Rectal smooth muscle tissue (tissue), 1 donor: ENCODE data around the gene EPHB3.

Source experiments
- H3K27ac ChIP-seq: one replicate; pipeline ENCODE4 v1.7.0; 2013; ENCODE audit warnings: low read depth, low read length, inconsistent platforms
- H3K27me3 ChIP-seq: one replicate; pipeline ENCODE4 v1.7.0; 2013; ENCODE audit warnings: low read length; ENCODE audit not compliant: control insufficient read depth, insufficient read depth
- H3K36me3 ChIP-seq: one replicate; pipeline ENCODE4 v1.7.0; 2013; ENCODE audit warnings: low read length; ENCODE audit not compliant: control insufficient read depth, insufficient read depth
- H3K4me1 ChIP-seq: one replicate; pipeline ENCODE4 v1.7.0; 2013; ENCODE audit warnings: low read length; ENCODE audit not compliant: control insufficient read depth, insufficient read depth
- H3K4me3 ChIP-seq: one replicate; pipeline ENCODE4 v1.7.0; 2013; ENCODE audit warnings: low read length
- H3K9ac ChIP-seq: one replicate; pipeline ENCODE4 v1.7.0; 2013; ENCODE audit warnings: low read length

EPHB3 gene

GRCh38 chr3:184592371-184593219 lies 31.0 kb downstream of the EPHB3 start:
- Histone ChIP-seq H3K4me3 (no peak overlapping the region), H3K27me3 (no peaks in the 10 kb centered on the region), H3K4me1 (peaks cover 4% of the 10 kb centered on the region), H3K9ac (no peak overlapping the region), H3K27ac (no peak overlapping the region), H3K36me3 (no peaks in the 10 kb centered on the region)

DNA sequence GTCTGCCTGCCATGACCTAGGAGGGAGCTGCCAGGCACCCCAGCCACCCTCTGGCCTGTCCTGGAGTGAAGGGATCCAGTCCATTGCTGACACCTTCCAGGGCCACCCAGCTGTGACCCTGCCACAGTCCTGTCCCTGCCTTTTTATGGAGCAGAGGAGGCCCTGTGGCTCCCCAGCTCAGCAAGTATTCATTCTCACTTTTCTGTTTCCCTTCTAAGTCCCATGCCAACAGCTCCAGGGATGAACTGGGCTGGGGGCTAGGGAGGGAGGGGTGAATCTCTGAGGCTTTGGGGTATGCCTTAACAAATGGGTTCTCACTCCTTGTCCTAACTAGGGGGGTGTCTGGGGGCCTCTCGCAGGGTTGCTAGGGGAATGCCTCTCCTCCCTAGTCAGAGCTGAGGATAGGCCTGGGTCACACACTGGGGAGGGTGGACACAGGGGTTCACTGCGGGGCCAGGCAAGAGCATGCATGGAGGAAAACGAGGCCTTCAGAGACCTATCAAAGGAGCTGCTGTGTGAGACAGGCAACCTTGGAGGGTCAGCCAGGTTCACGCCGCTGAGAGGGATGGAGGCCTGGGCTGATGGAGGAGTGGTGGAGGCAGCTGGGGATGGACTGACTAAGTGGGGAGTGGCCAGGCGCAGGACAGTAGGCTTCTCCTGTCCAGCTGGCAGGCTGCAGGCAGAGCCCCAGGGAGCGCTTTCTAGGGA lies 31.8 kb downstream of the EPHB3 start:
- no peak overlapping the region for H3K9ac ChIP-seq
- H3K27me3 ChIP-seq: no peaks in the 10 kb centered on the region
- peak overlapping the region; percentile 27 for H3K27ac ChIP-seq
- peaks cover 4% of the 10 kb centered on the region for H3K4me1 ChIP-seq
- no peaks in the 10 kb centered on the region for H3K36me3 ChIP-seq
- H3K4me3 ChIP-seq: no peak overlapping the region

DNA sequence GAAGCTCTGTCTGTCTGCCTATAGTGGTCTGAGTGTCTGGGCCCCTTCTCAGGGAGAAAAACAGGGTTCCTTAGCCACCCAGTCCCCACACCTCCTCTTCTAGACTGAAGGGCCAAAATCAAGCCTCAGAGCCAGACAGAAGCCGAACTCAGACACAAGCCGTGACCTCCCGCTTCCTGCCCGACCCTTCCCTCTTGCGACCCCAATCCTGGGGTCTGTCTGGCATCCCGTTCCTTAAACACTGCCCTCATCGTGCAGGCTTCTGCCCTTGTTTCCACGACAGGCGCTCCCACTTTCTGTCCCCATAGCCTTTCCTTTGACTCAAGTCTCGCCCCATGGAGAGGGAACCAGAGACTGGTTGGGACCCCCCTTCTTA lies 32.3 kb downstream of the EPHB3 start:
- H3K36me3 ChIP-seq: no peaks in the 10 kb centered on the region
- peaks cover 4% of the 10 kb centered on the region for H3K4me1 ChIP-seq

GRCh38 chr3:184594371-184595001 lies 32.9 kb downstream of the EPHB3 start:
- Histone ChIP-seq H3K36me3 (no peaks in the 10 kb centered on the region), H3K27me3 (no peaks in the 10 kb centered on the region), H3K4me3 (no peak overlapping the region), H3K9ac (no peak overlapping the region), H3K27ac (no peak overlapping the region), H3K4me1 (peaks cover 4% of the 10 kb centered on the region)

More for the DNA sequence above, 32.3 kb downstream of the EPHB3 start:
- H3K4me3 ChIP-seq: no peak overlapping the region
- no peaks in the 10 kb centered on the region for H3K27me3 ChIP-seq
- no peak overlapping the region for H3K9ac ChIP-seq
- no peak overlapping the region for H3K27ac ChIP-seq

GRCh38 chr3:184595726-184596125 lies 34.1 kb downstream of the EPHB3 start:
- peaks cover 4% of the 10 kb centered on the region for H3K4me1 ChIP-seq
- H3K9ac ChIP-seq: no peak overlapping the region
- H3K27ac ChIP-seq: no peak overlapping the region
- H3K27me3 ChIP-seq: no peaks in the 10 kb centered on the region
- no peak overlapping the region for H3K4me3 ChIP-seq
- no peaks in the 10 kb centered on the region for H3K36me3 ChIP-seq

- no peaks in the 10 kb centered on the region for H3K27me3 ChIP-seq
- H3K36me3 ChIP-seq: no peaks in the 10 kb centered on the region
- H3K4me1 ChIP-seq: peaks cover 4% of the 10 kb centered on the region
- H3K4me3 ChIP-seq: no peak overlapping the region
- H3K9ac ChIP-seq: no peak overlapping the region
- no peak overlapping the region for H3K27ac ChIP-seq
Measured at GRCh38 chr3:184596233-184596632, 34.6 kb downstream of the EPHB3 start.

DNA sequence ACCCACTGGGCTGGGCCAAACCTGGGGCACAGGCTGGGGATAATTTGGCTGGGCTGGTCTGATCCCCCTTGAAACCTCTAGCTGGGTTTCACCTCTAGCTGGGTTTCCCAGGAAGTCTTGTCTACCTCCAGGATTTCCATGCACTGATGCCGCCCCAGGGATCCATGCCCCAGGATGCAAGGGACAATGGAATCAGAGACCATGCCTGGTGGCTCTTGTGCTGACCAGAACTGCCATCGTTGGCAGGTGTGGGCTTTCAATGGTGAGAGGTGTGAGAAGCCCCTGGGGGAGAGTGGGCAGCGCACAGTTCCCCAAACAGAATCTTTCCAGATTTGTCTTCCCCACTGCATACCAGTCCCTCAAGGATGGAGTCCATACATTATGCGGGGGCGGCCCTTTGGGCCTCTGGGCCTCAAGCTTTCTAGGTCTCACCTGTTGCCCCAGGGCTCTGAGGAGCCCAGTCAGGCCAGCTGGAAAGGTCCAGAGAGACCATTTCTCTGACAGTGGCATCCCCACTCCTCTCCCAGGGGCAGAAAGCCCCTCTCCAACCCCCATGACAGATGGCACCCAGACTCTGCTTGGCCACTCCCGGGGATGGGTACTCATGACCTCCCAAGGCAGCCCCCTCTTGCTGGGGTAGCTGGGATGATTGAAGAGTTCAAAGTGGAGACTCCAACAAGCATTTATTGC lies 35.4 kb downstream of the EPHB3 start:
- Histone ChIP-seq H3K4me1 (peaks cover 4% of the 10 kb centered on the region), H3K27ac (no peak overlapping the region), H3K27me3 (no peaks in the 10 kb centered on the region), H3K4me3 (no peak overlapping the region), H3K36me3 (no peaks in the 10 kb centered on the region), H3K9ac (no peak overlapping the region)

GRCh38 chr3:184597829-184598573 lies 36.4 kb downstream of the EPHB3 start:
- Histone ChIP-seq H3K27ac (no peak overlapping the region), H3K9ac (no peak overlapping the region), H3K27me3 (no peaks in the 10 kb centered on the region), H3K4me1 (no peaks in the 10 kb centered on the region), H3K36me3 (no peaks in the 10 kb centered on the region), H3K4me3 (no peak overlapping the region)

DNA sequence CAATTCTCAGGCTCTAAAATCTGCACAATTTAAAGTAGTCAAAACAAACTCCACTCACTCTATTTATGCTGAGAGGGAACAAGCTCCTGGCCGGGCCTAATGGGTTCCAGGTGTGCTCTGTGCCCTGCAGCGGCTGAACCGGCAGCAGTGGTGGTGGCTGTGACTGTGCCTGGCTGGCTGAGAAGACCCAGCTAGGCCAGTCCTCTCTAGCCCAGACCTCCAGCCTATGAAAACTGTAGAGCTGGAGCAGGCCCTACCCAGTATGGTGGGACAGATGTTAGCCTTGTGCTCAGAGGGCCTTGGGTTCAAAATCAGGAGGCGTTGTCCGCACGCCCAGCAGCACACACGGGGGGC lies 37.0 kb downstream of the EPHB3 start:
- Histone ChIP-seq H3K9ac (no peak overlapping the region), H3K27me3 (no peaks in the 10 kb centered on the region), H3K36me3 (no peaks in the 10 kb centered on the region), H3K4me3 (no peak overlapping the region), H3K27ac (no peak overlapping the region), H3K4me1 (no peaks in the 10 kb centered on the region)

- H3K9ac ChIP-seq: no peak overlapping the region
- H3K4me1 ChIP-seq: no peaks in the 10 kb centered on the region
- no peak overlapping the region for H3K27ac ChIP-seq
- no peaks in the 10 kb centered on the region for H3K36me3 ChIP-seq
- no peak overlapping the region for H3K4me3 ChIP-seq
- no peaks in the 10 kb centered on the region for H3K27me3 ChIP-seq
Measured at GRCh38 chr3:184599143-184599542, 37.6 kb downstream of the EPHB3 start.

DNA sequence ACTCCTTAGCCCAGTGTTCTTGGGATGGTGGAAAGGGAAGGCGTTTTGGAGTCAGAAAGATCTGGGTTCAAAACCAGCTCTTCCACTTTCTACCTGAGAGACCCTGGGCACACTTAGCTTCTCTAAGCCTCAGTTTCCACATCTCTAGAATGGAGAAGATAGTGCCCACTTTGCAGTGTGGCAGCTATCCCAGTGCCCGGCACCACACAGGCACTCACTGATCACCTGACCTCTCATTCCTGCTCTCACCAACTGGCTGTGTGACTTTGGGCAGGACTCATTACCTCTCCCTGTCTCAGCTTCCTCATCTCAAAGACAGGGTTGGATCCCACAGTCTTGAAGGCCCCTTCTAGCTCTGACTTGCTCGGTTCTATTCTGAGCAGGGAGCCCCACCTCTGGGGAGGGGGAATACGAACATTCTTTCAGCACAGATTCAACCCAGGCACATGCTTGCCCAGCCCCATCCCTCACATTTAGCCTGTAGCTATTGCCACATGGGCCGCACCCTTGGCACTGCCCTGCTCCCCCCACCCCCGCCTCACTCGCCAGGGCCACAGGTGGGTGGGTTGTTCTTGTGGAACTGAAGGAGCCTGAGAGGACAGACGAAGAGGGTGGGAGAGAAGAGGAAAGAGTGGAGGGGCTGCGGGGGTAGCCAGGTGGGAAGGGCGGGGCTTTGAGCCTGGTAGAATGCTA lies 39.2 kb downstream of the EPHB3 start:
- no peaks in the 10 kb centered on the region for H3K27me3 ChIP-seq
- H3K27ac ChIP-seq: no peak overlapping the region
- peaks cover 2% of the 10 kb centered on the region for H3K4me1 ChIP-seq
- H3K4me3 ChIP-seq: no peak overlapping the region
- H3K36me3 ChIP-seq: no peaks in the 10 kb centered on the region
- H3K9ac ChIP-seq: no peak overlapping the region
